T-helper 22 cell (primary cell): Measurements from ENCODE around the gene KLF3.

Experiments used
- DNase-seq: peaks from one replicate; pipeline ENCODE4 v3.0.0-alpha.2; 2020; ENCODE audit warnings: low read depth

Gene KLF3

GRCh38 chr4:38743866-38744265 lies 79.9 kb downstream of the KLF3 start:
- no peak for DNase-seq

- no peak for DNase-seq
Measured at GRCh38 chr4:38745881-38746280, 81.9 kb downstream of the KLF3 start.

GRCh38 chr4:38747629-38748028 lies 83.6 kb downstream of the KLF3 start:
- DNase-seq = no peak

- no peak for DNase-seq
Measured at GRCh38 chr4:38749336-38749735, 85.3 kb downstream of the KLF3 start.
